Esophagus squamous epithelium (tissue), 5 donors: Measurements from ENCODE around the gene XPO1. TPM values are rescaled to one million over a fixed set of nuclear protein-coding genes. Genes with fewer than 3 reads are reported as not detected.

Experiments used
- DNase-seq: peaks from one replicate; lab custom pipeline; 2025; lab: John Stamatoyannopoulos, UW
- H3K27ac ChIP-seq, 4 donors: fragments of 200-600 bp; sonication (generic); one replicate each; pipeline ENCODE4 v1.5.1; 2016 to 2019; ENCODE audit warnings: mild to moderate bottlenecking in 1 of 4
- H3K27me3 ChIP-seq, 4 donors: fragments of 200-600 bp; sonication (generic); 1 replicate in 3 of 4; 2 replicates in 1 of 4; pipeline versions ENCODE4 v1.5.1 to v1.6.0; 2017 to 2021; ENCODE audit warnings: antibody characterized with exemption in 1 of 4
- H3K36me3 ChIP-seq, 3 donors: fragments of 200-600 bp; sonication (generic); one replicate each; pipeline ENCODE4 v1.5.1; 2016 to 2019
- H3K4me1 ChIP-seq, 3 donors: fragments of 200-600 bp; sonication (generic); one replicate each; pipeline ENCODE4 v1.5.1; 2017 to 2019
- H3K4me3 ChIP-seq, 4 donors: fragments of 200-600 bp; sonication (generic); 1 replicate in 3 of 4; 2 replicates in 1 of 4; pipeline ENCODE4 v1.5.1; 2016 to 2019; ENCODE audit warnings: mild to moderate bottlenecking in 2 of 4, moderate library complexity in 1 of 4
- H3K9me3 ChIP-seq, 3 donors: fragments of 200-600 bp; sonication (generic); one replicate each; pipeline ENCODE4 v1.5.1; 2016 to 2019
- CTCF ChIP-seq, 6 experiments: fragments of 450-650 bp in 4 of 6; fragments of 200-600 bp in 2 of 6; sonication (generic) in 2 of 6; IDR thresholded peaks; one replicate each; pipeline ENCODE4 v1.5.1; 2016 to 2019; ENCODE audit warnings: antibody characterized with exemption in 6 of 6, mild to moderate bottlenecking in 4 of 6, moderate library complexity in 4 of 6
- POLR2A ChIP-seq, 4 donors: fragments of 450-650 bp; IDR thresholded peaks; one replicate each; pipeline ENCODE4 v1.6.1; 2017; ENCODE audit warnings: antibody characterized with exemption in 4 of 4, mild to moderate bottlenecking in 4 of 4, moderate library complexity in 3 of 4
- WGBS, 2 donors: methylation state at CpG; one replicate each; pipeline ENCODE4 v1.1.5; 2018; 5-methylcytosine and 5-hydroxymethylcytosine counted together
- intact Hi-C: fragments of 100-400 bp; cut with DNase I; formaldehyde crosslinking; loops from one replicate; pipeline ENCODE4 v1.15.0; 2022
- total RNA-seq, 4 donors: library from RNA; depleted of rRNA; stranded (reverse); fragments of >200 nt; gene quantifications; one replicate each; pipeline ENCODE4 v1.1.0, GENCODE V29; 2016
- donor health status: DM: yes; HTN: yes; CAD: no.

XPO1 gene
- total RNA-seq, 4 donors from 2014 or later, result 46.5 to 138 (median 104) TPM

GRCh38 chr2:61529944-61530735 lies 8.0 kb downstream of the XPO1 start:
- DNase-seq, result no peak
- intact Hi-C loops, result no loop called here
- Histone ChIP-seq H3K9me3 (no peaks in the 10 kb centered on the region), H3K36me3 (peaks cover 0 to 48% (median 0%) of the 10 kb centered on the region in 3 donors), H3K27me3 (no peaks in the 10 kb centered on the region), H3K4me1 (peaks cover 7 to 73% (median 21%) of the 10 kb centered on the region in 3 donors), H3K27ac (no peak overlapping the region), H3K4me3 (no peak overlapping the region)
- no peak for TF ChIP-seq CTCF (IDR thresholded peaks at IDR 0.05)
- TF ChIP-seq POLR2A (IDR thresholded peaks at IDR 0.05), result no peak
- 75 to 81% methylated on average over 3 of the region's 3 CpGs for WGBS, 2 donors

GRCh38 chr2:61520261-61520660 lies 17.9 kb downstream of the XPO1 start:
- H3K36me3 ChIP-seq, result peaks cover 6 to 91% (median 24%) of the 10 kb centered on the region in 3 donors
- DNase-seq, result no peak

GRCh38 chr2:61512768-61513398 lies 25.3 kb downstream of the XPO1 start:
- H3K27ac ChIP-seq, result no peak overlapping the region
- H3K4me1 ChIP-seq, result no peaks in the 10 kb centered on the region
- H3K4me3 ChIP-seq, result no peak overlapping the region
- TF ChIP-seq POLR2A (IDR thresholded peaks at IDR 0.05) (no peak), CTCF (IDR thresholded peaks at IDR 0.05) (no peak)
- intact Hi-C loops, result no loop called here
- no peaks in the 10 kb centered on the region for H3K27me3 ChIP-seq
- no peak for DNase-seq
- no peaks in the 10 kb centered on the region for H3K9me3 ChIP-seq
- WGBS, 2 donors, result 73 to 87% methylated on average over 11 of the region's 12 CpGs
- peaks cover 17 to 96% (median 26%) of the 10 kb centered on the region in 3 donors for H3K36me3 ChIP-seq

More at GRCh38 chr2:61520261-61520660, 17.9 kb downstream of the XPO1 start:
- intact Hi-C loops, result no loop called here
- H3K4me3 ChIP-seq, result no peak overlapping the region
- no peak overlapping the region for H3K27ac ChIP-seq
- TF ChIP-seq CTCF (IDR thresholded peaks at IDR 0.05) (no peak), POLR2A (IDR thresholded peaks at IDR 0.05) (no peak)
- H3K4me1 ChIP-seq, result peaks cover 0 to 21% (median 0%) of the 10 kb centered on the region in 3 donors
- no peaks in the 10 kb centered on the region for H3K9me3 ChIP-seq
- WGBS, 2 donors, result 68 to 81% methylated on average over 3 of the region's 3 CpGs
- H3K27me3 ChIP-seq, result no peaks in the 10 kb centered on the region

GRCh38 chr2:61510674-61511671 lies 27.2 kb downstream of the XPO1 start:
- TF ChIP-seq POLR2A (IDR thresholded peaks at IDR 0.05), result no peak
- no peak for TF ChIP-seq CTCF (IDR thresholded peaks at IDR 0.05)
- H3K4me3 ChIP-seq, result no peak overlapping the region
- H3K4me1 ChIP-seq, result no peaks in the 10 kb centered on the region
- no peaks in the 10 kb centered on the region for H3K27me3 ChIP-seq
- intact Hi-C loops, result no loop called here
- H3K36me3 ChIP-seq, result peaks cover 9 to 87% (median 11%) of the 10 kb centered on the region in 3 donors
- H3K27ac ChIP-seq, result no peak overlapping the region
- H3K9me3 ChIP-seq, result no peaks in the 10 kb centered on the region
- no peak for DNase-seq
- WGBS, 2 donors, result 90 to 92% methylated on average over 18 to 19 of the region's 19 CpGs
